Umbilical cord (tissue), 2 donors: ENCODE data around the gene GDF11. TPM values are rescaled to one million over a fixed set of nuclear protein-coding genes. Genes with fewer than 3 reads are reported as not detected.

Source experiments
- DNase-seq: peaks from one replicate; pipeline ENCODE4 v3.0.0-alpha.2; 2015; ENCODE audit warnings: low spot score
- total RNA-seq: library from RNA; depleted of rRNA; stranded (reverse); fragments of >200 nt; gene quantifications from one replicate; pipeline ENCODE4 v1.2.3, GENCODE V29; 2014; ENCODE audit warnings: low replicate concordance; ENCODE audit not compliant: insufficient read depth

Gene GDF11
- total RNA-seq, 1 donor from 2014 or later: 3.1 TPM

GRCh38 chr12:55723516-55724225, 19.3 kb upstream of the GDF11 start:
- DNase-seq: no peak

- peak; percentile 57 for DNase-seq
These were observed 18.5 kb upstream of the GDF11 start for GRCh38 chr12:55724226-55724939.

- no peak for DNase-seq
These were observed 18.0 kb upstream of the GDF11 start for GRCh38 chr12:55724940-55725309.

GRCh38 chr12:55725556-55725955, 17.4 kb upstream of the GDF11 start:
- DNase-seq: no peak

GRCh38 chr12:55726971-55727370, 16.0 kb upstream of the GDF11 start:
- no peak for DNase-seq

GRCh38 chr12:55727643-55728185, 15.2 kb upstream of the GDF11 start:
- peak; percentile 36 for DNase-seq

GRCh38 chr12:55728186-55728938, 14.6 kb upstream of the GDF11 start:
- peak; percentile 86 for DNase-seq

- DNase-seq: peak; percentile 99
These were observed 13.7 kb upstream of the GDF11 start, which contains the start of gene CD63 for GRCh38 chr12:55728939-55729818. TSS of gene CD63 (minus strand) at chr12:55729009. CDS start at chr12:55728341, 668 bp downstream.

- peak; percentile 83 for DNase-seq
These were observed 12.8 kb upstream of the GDF11 start for GRCh38 chr12:55729819-55730818.

- DNase-seq: no peak
These were observed 10.6 kb upstream of the GDF11 start for GRCh38 chr12:55732288-55732687.

- DNase-seq: no peak
These were observed 9.8 kb upstream of the GDF11 start for GRCh38 chr12:55733021-55733555.

- DNase-seq: no peak
These were observed 9.1 kb upstream of the GDF11 start for GRCh38 chr12:55733858-55734257.

GRCh38 chr12:55734595-55734994, 8.3 kb upstream of the GDF11 start:
- no peak for DNase-seq

- no peak for DNase-seq
These were observed 6.8 kb upstream of the GDF11 start for GRCh38 chr12:55736076-55736475.

GRCh38 chr12:55736780-55737580, 5.9 kb upstream of the GDF11 start:
- DNase-seq: peak; percentile 67

- DNase-seq: peak; percentile 81
These were observed 5.3 kb upstream of the GDF11 start for GRCh38 chr12:55737581-55738122.

GRCh38 chr12:55738123-55739024, 4.5 kb upstream of the GDF11 start:
- DNase-seq: peak; percentile 98
